ENCODE results near the gene TMEM88. TPM values are rescaled to one million over a fixed set of nuclear protein-coding genes. Genes with fewer than 3 reads are reported as not detected.

TMEM88 gene
- polyA plus RNA-seq, 1 donor from 2014 or later, result 4.2 TPM

DNA sequence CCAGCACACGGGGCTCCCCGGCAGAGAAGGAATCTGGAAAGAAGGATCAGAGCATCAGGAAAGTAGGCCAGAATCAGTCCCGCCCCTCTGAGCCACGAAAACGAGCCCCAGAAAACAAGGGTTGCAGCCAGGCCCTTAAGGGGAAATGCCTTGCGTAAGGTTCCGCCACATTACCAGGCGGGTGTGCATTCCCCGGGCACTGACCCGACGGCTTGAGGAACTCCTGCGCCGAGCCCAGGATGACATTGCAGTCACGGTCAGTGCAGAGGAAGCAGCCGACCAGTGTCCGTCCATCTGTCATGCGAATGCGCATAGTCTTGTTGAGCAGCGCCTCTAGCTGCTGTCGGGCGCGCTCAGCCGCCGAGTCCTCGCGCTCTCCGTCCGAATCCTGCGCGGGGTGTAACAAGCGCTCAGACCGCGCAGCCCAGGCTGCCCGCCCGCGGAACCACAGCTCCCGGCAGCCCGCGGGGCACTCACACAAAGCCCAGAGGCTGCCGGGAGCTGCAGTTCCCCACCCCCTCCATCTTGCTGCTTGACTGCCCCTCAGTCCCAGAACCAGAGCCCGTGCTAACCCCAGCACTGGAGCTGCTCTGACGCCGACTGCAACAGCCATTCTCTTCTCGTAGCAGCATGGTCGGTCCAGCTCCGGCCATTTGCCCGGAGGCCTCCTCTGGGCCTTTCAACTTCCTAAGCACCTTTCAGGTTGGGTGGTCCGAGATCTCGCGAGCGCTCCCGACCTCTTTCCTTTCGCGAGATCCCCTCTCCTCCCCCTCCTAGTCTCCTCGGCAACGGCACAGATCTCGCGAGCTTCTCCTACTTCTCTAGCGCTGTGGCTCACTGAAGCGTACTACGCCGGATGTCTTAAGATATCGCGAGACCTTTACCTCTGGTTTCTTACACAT, 2.2 kb downstream of the TMEM88 start, which contains the start of gene NAA38:
TSS of gene NAA38 (minus strand) at position 749 of the 902 bp plus-strand sequence. CDS start at position 653, 96 bp downstream.
- Histone ChIP-seq H3K9me2 (ENCODE audit: insufficient read depth, low read length) (no peaks in the 10 kb centered on the region), H3K4me3 (ENCODE audit: low read length) (peak within 1 kb of the TSS; percentile 85), H3K79me2 (replicated peaks; ENCODE audit: insufficient read depth, low read length) (peaks cover 18% of the 10 kb centered on the region), H3K27me3 (ENCODE audit: insufficient read depth, low read depth, low read length) (no peaks in the 10 kb centered on the region), H3K9ac (ENCODE audit: low read length) (peak within 1 kb of the TSS; percentile 92), H2AFZ (ENCODE audit: low read depth, low read length) (peak within 1 kb of the TSS; percentile 90), H4K20me1 (ENCODE audit: insufficient read depth) (peaks cover 9% of the 10 kb centered on the region), H3K27ac (ENCODE audit: low read length) (peak within 1 kb of the TSS; percentile 98), H3F3A (ENCODE audit: insufficient read depth, low read length, poor library complexity, severe bottlenecking) (peaks cover 13% of the 10 kb centered on the region), H3K4me2 (ENCODE audit: low read length) (peak within 1 kb of the TSS; percentile 97), H3K36me3 (ENCODE audit: insufficient read depth, low read length) (no peaks in the 10 kb centered on the region), H3K9me3 (ENCODE audit: low read length) (no peaks in the 10 kb centered on the region)
- TF ChIP-seq, protein P1, sequence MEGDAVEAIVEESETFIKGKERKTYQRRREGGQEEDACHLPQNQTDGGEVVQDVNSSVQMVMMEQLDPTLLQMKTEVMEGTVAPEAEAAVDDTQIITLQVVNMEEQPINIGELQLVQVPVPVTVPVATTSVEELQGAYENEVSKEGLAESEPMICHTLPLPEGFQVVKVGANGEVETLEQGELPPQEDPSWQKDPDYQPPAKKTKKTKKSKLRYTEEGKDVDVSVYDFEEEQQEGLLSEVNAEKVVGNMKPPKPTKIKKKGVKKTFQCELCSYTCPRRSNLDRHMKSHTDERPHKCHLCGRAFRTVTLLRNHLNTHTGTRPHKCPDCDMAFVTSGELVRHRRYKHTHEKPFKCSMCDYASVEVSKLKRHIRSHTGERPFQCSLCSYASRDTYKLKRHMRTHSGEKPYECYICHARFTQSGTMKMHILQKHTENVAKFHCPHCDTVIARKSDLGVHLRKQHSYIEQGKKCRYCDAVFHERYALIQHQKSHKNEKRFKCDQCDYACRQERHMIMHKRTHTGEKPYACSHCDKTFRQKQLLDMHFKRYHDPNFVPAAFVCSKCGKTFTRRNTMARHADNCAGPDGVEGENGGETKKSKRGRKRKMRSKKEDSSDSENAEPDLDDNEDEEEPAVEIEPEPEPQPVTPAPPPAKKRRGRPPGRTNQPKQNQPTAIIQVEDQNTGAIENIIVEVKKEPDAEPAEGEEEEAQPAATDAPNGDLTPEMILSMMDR (IDR thresholded peaks at IDR 0.05; ENCODE audit: poor library complexity, severe bottlenecking), result peak; percentile 51
- TF ChIP-seq, protein P2, sequence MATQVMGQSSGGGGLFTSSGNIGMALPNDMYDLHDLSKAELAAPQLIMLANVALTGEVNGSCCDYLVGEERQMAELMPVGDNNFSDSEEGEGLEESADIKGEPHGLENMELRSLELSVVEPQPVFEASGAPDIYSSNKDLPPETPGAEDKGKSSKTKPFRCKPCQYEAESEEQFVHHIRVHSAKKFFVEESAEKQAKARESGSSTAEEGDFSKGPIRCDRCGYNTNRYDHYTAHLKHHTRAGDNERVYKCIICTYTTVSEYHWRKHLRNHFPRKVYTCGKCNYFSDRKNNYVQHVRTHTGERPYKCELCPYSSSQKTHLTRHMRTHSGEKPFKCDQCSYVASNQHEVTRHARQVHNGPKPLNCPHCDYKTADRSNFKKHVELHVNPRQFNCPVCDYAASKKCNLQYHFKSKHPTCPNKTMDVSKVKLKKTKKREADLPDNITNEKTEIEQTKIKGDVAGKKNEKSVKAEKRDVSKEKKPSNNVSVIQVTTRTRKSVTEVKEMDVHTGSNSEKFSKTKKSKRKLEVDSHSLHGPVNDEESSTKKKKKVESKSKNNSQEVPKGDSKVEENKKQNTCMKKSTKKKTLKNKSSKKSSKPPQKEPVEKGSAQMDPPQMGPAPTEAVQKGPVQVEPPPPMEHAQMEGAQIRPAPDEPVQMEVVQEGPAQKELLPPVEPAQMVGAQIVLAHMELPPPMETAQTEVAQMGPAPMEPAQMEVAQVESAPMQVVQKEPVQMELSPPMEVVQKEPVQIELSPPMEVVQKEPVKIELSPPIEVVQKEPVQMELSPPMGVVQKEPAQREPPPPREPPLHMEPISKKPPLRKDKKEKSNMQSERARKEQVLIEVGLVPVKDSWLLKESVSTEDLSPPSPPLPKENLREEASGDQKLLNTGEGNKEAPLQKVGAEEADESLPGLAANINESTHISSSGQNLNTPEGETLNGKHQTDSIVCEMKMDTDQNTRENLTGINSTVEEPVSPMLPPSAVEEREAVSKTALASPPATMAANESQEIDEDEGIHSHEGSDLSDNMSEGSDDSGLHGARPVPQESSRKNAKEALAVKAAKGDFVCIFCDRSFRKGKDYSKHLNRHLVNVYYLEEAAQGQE (IDR thresholded peaks at IDR 0.05; ENCODE audit: borderline replicate concordance), result no peak
- TF ChIP-seq SMC3 (conservative IDR thresholded peaks at IDR 0.05; ENCODE audit: poor library complexity), result peak; percentile 38
- no peak for TF ChIP-seq EZH2 (IDR thresholded peaks at IDR 0.05; ENCODE audit: borderline replicate concordance, insufficient read depth, low read length, poor library complexity, severe bottlenecking)
- TF ChIP-seq TAF1 (IDR thresholded peaks at IDR 0.05; ENCODE audit: low read depth), result peak; percentile 21
- TF ChIP-seq POLR2AphosphoS5 (IDR thresholded peaks at IDR 0.05), result peak; percentile 62

DNA sequence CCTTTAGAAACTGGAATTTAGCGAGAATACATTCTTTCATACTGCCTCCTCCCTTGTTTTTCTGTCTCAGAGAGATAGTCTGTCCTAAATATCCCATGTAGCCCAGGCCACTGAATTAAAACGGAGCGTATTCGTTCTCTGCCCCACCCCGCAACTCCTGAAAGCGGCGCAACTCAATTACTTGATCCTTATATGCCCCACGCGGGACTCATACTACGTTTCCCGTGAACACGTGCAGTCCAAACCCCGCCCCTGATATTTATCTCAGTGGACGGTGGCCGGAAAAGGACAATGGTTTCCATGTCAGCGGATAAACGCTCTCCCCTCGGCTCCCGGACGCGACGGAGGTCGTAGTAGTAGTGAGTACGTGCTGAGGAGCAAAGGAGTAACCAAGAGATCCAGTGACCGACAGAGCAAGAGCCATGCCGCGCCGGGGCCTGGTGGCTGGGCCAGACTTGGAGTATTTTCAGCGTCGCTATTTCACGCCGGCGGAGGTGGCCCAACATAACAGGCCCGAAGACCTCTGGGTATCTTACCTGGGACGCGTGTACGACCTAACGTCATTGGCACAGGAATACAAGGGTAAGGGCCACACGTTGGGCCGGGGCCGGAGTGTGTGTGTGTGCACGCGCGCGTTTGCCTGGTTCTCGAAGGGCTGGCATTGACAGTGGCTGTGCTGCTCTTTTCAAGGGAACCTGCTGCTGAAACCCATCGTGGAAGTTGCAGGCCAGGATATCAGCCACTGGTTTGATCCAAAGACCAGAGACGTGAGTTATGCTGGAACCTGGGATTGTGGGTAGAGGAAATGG, 3.1 kb downstream of the TMEM88 start, which contains the start of gene CYB5D1:
TSS of gene CYB5D1 (plus strand) at position 291 of the 809 bp plus-strand sequence. CDS start at position 423, 132 bp downstream.
- no peaks in the 10 kb centered on the region for H3K27me3 ChIP-seq (ENCODE audit: insufficient read depth, low read depth, low read length)

More for the DNA sequence above, 3.1 kb downstream of the TMEM88 start, which contains the start of gene CYB5D1:
- Histone ChIP-seq H3K36me3 (ENCODE audit: insufficient read depth, low read length) (no peaks in the 10 kb centered on the region), H3K9ac (ENCODE audit: low read length) (peak within 1 kb of the TSS; percentile 92), H2AFZ (ENCODE audit: low read depth, low read length) (peak within 1 kb of the TSS; percentile 90), H3K4me2 (ENCODE audit: low read length) (peak within 1 kb of the TSS; percentile 97), H3K79me2 (replicated peaks; ENCODE audit: insufficient read depth, low read length) (peaks cover 19% of the 10 kb centered on the region), H3K4me3 (ENCODE audit: low read length) (peak within 1 kb of the TSS; percentile 85), H3K9me2 (ENCODE audit: insufficient read depth, low read length) (no peaks in the 10 kb centered on the region), H4K20me1 (ENCODE audit: insufficient read depth) (peaks cover under 1% of the 10 kb centered on the region), H3F3A (ENCODE audit: insufficient read depth, low read length, poor library complexity, severe bottlenecking) (peaks cover 13% of the 10 kb centered on the region), H3K27ac (ENCODE audit: low read length) (peak within 1 kb of the TSS; percentile 98), H3K9me3 (ENCODE audit: low read length) (no peaks in the 10 kb centered on the region)
- TF ChIP-seq, protein P2 (IDR thresholded peaks at IDR 0.05; ENCODE audit: borderline replicate concordance), result peak; percentile 26
- TF ChIP-seq TAF1 (IDR thresholded peaks at IDR 0.05; ENCODE audit: low read depth) (no peak), POLR2AphosphoS5 (IDR thresholded peaks at IDR 0.05) (no peak), EP300 (conservative IDR thresholded peaks at IDR 0.05; ENCODE audit: poor library complexity, severe bottlenecking) (no peak), SMC3 (conservative IDR thresholded peaks at IDR 0.05; ENCODE audit: poor library complexity) (peak; percentile 25), EZH2 (IDR thresholded peaks at IDR 0.05; ENCODE audit: borderline replicate concordance, insufficient read depth, low read length, poor library complexity, severe bottlenecking) (no peak), MXI1 (conservative IDR thresholded peaks at IDR 0.05; ENCODE audit: poor library complexity, severe bottlenecking) (peak; percentile 98), RAD21 (conservative IDR thresholded peaks at IDR 0.05) (no peak)
- TF ChIP-seq, protein P1 (IDR thresholded peaks at IDR 0.05; ENCODE audit: poor library complexity, severe bottlenecking), result no peak

All from neural cell (in vitro differentiated cells).